22Rv1 (cell line): ENCODE measurements around the gene CBFB.

ENCODE experiments used
- ZFX ChIP-seq: fragments of 450-650 bp; IDR thresholded peaks from 2 replicates; pipeline ENCODE4 v1.6.1; 2017; ENCODE audit warnings: antibody characterized with exemption, borderline replicate concordance
- TF ChIP-seq, protein P1 (sequence below): fragments of 450-650 bp; IDR thresholded peaks from 2 replicates; pipeline ENCODE4 v1.5.1; 2017; ENCODE audit warnings: mild to moderate bottlenecking

- TF ChIP-seq, protein P1, sequence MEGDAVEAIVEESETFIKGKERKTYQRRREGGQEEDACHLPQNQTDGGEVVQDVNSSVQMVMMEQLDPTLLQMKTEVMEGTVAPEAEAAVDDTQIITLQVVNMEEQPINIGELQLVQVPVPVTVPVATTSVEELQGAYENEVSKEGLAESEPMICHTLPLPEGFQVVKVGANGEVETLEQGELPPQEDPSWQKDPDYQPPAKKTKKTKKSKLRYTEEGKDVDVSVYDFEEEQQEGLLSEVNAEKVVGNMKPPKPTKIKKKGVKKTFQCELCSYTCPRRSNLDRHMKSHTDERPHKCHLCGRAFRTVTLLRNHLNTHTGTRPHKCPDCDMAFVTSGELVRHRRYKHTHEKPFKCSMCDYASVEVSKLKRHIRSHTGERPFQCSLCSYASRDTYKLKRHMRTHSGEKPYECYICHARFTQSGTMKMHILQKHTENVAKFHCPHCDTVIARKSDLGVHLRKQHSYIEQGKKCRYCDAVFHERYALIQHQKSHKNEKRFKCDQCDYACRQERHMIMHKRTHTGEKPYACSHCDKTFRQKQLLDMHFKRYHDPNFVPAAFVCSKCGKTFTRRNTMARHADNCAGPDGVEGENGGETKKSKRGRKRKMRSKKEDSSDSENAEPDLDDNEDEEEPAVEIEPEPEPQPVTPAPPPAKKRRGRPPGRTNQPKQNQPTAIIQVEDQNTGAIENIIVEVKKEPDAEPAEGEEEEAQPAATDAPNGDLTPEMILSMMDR = no peak
- no peak for TF ChIP-seq ZFX
Observed at GRCh38 chr16:67108489-67108888, 79.5 kb downstream of the CBFB start.
